ENCODE data around the gene KAT8. TPM values are rescaled to one million over a fixed set of nuclear protein-coding genes. Genes with fewer than 3 reads are reported as not detected.

The KAT8 gene
- total RNA-seq, 1 experiment from 2014 or later, result 66.6 TPM

- no TSS peak for BruUV-seq (replicated peaks)
- TF ChIP-seq CTCF (IDR thresholded peaks at IDR 0.05; ENCODE audit: unreplicated experiment), result no peak
- intact Hi-C loops (cut with micrococcal nuclease; ENCODE audit: unreplicated experiment), result loop anchor here (5.0 kb wide), 1 partner anchor 69 kb away; no protein-coding TSS in a partner anchor
- Mint-ChIP-seq H3K27ac (ENCODE audit: unreplicated experiment) (peak overlapping the region; percentile 89), H3K4me3 (ENCODE audit: low read depth, unreplicated experiment) (peak overlapping the region; percentile 88), H3K4me1 (ENCODE audit: low read depth, unreplicated experiment) (peaks cover 26% of the 10 kb centered on the region), H3K9me3 (ENCODE audit: low read depth, unreplicated experiment) (no peaks in the 10 kb centered on the region), H3K36me3 (ENCODE audit: insufficient read depth, unreplicated experiment) (peaks cover 42% of the 10 kb centered on the region), H3K27me3 (ENCODE audit: unreplicated experiment) (no peaks in the 10 kb centered on the region)
- DNase-seq, result peak; percentile 96
- CTCF ChIA-PET, result interaction anchor here (0.6 to 2.4 kb wide), 6 partner anchors 16 to 88 kb away, joined by 3 to 20 read pairs (median 4); partner anchors contain the start of gene HSD3B7
Measured at GRCh38 chr16:31073142-31073969, 44.1 kb upstream of the KAT8 start.

GRCh38 chr16:31073970-31074813 is 43.3 kb upstream of the KAT8 start, which contains the start of the genes ZNF646 and ZNF668:
ZNF646 (plus strand) TSS chr16:31074422; CDS start chr16:31076325, 1,903 bp downstream.
ZNF668 (minus strand) TSS chr16:31074240; CDS start chr16:31064459, 9,781 bp downstream.
- Mint-ChIP-seq H3K4me3 (ENCODE audit: low read depth, unreplicated experiment) (peak within 1 kb of the TSS; percentile 88), H3K4me1 (ENCODE audit: low read depth, unreplicated experiment) (peaks cover 26% of the 10 kb centered on the region), H3K36me3 (ENCODE audit: insufficient read depth, unreplicated experiment) (peaks cover 48% of the 10 kb centered on the region), H3K9me3 (ENCODE audit: low read depth, unreplicated experiment) (no peaks in the 10 kb centered on the region), H3K27me3 (ENCODE audit: unreplicated experiment) (no peaks in the 10 kb centered on the region), H3K27ac (ENCODE audit: unreplicated experiment) (peak within 1 kb of the TSS; percentile 89)
- BruUV-seq (replicated peaks), result no TSS peak
- DNase-seq, result peak; percentile 98
- no peak for TF ChIP-seq CTCF (IDR thresholded peaks at IDR 0.05; ENCODE audit: unreplicated experiment)
- CTCF ChIA-PET, result interaction anchor here (0.6 to 2.4 kb wide), 7 partner anchors 17 to 259 kb away, joined by 3 to 20 read pairs (median 4); partner anchors contain the start of gene HSD3B7
- intact Hi-C loops (cut with micrococcal nuclease; ENCODE audit: unreplicated experiment), result loop anchor here (1.0 to 5.0 kb wide), 4 partner anchors 21 to 89 kb away; partner anchors contain the start of genes HSD3B7, KAT8 and VKORC1

GRCh38 chr16:31074814-31075183 is 42.7 kb upstream of the KAT8 start:
- Mint-ChIP-seq H3K27me3 (ENCODE audit: unreplicated experiment) (no peaks in the 10 kb centered on the region), H3K36me3 (ENCODE audit: insufficient read depth, unreplicated experiment) (peaks cover 48% of the 10 kb centered on the region), H3K4me3 (ENCODE audit: low read depth, unreplicated experiment) (peak overlapping the region; percentile 88), H3K4me1 (ENCODE audit: low read depth, unreplicated experiment) (peaks cover 26% of the 10 kb centered on the region), H3K9me3 (ENCODE audit: low read depth, unreplicated experiment) (no peaks in the 10 kb centered on the region), H3K27ac (ENCODE audit: unreplicated experiment) (peak overlapping the region; percentile 89)
- intact Hi-C loops (cut with micrococcal nuclease; ENCODE audit: unreplicated experiment), result loop anchor here (1.0 to 5.0 kb wide), 4 partner anchors 20 to 89 kb away; partner anchors contain the start of genes HSD3B7, KAT8 and VKORC1
- no TSS peak for BruUV-seq (replicated peaks)
- DNase-seq, result no peak
- CTCF ChIA-PET, result interaction anchor here (0.8 to 2.4 kb wide), 6 partner anchors 17 to 259 kb away, joined by 3 to 20 read pairs (median 4); partner anchors contain the start of gene HSD3B7
- TF ChIP-seq CTCF (IDR thresholded peaks at IDR 0.05; ENCODE audit: unreplicated experiment), result no peak

GRCh38 chr16:31076319-31076718 is 41.1 kb upstream of the KAT8 start:
- H3K4me1 Mint-ChIP-seq (ENCODE audit: low read depth, unreplicated experiment), result peaks cover 26% of the 10 kb centered on the region
- H3K9me3 Mint-ChIP-seq (ENCODE audit: low read depth, unreplicated experiment), result no peaks in the 10 kb centered on the region
- CTCF ChIA-PET, result no interaction called here
- DNase-seq, result no peak
- H3K27ac Mint-ChIP-seq (ENCODE audit: unreplicated experiment), result no peak overlapping the region
- H3K36me3 Mint-ChIP-seq (ENCODE audit: insufficient read depth, unreplicated experiment), result peaks cover 63% of the 10 kb centered on the region
- H3K27me3 Mint-ChIP-seq (ENCODE audit: unreplicated experiment), result no peaks in the 10 kb centered on the region
- intact Hi-C loops (cut with micrococcal nuclease; ENCODE audit: unreplicated experiment), result no loop called here
- TF ChIP-seq CTCF (IDR thresholded peaks at IDR 0.05; ENCODE audit: unreplicated experiment), result no peak
- no peak overlapping the region for H3K4me3 Mint-ChIP-seq (ENCODE audit: low read depth, unreplicated experiment)
- BruUV-seq (replicated peaks), result no TSS peak

Data from Calu3 (cell line).